ENCODE measurements around the gene SULT1B1.
A peak's percentile ranks its signal among the peaks of the same experiment; 100 is the strongest.

SULT1B1 gene

DNA sequence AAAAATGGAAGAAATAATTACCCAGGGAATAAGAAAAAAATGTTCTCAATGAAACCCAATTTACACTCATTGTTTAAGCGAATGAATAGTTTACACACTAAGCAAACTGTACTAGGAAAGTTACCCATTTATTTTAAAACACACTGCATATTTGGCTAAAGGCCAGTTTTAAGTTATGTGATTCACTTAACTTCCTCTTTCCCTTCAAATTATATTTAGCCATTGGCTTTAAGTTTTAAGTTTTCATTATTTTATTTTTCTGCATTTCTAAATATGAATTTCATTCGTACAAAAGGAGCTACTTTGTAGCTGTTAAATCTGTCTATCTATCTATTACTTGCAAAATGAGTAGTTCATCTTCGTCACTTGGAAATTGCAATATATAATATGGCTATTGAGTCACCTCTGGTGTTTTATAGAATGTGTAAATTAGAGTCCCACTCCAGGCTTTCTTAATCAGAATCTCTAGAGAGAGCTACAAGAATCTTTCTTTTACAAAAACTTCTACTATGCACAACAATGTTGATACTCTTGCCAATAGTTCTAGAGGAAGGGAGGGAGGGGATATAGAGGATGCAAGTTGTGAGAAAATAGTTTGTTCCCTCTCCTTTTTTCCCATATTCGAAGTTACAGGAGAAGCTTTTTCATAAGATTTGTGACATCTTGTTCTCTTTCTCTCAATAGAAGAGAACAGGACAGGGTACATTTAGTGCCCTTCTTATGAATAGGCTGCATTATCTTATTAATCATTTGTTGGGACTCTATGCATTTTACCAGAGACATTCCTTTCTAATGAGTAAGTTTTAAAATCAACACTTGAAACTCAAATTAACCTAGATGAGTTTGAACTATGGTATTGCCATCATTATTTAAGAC is 41.8 kb downstream of the SULT1B1 start:
- no peak overlapping the region for H3K4me3 ChIP-seq (ENCODE audit: low read depth, low read length)
- peak; percentile 7 for DNase-seq (ENCODE audit: low read depth)
- TF ChIP-seq MYC (IDR thresholded peaks at IDR 0.05; ENCODE audit: low read depth, low read length) = no peak
- no peak for TF ChIP-seq CTCF (IDR thresholded peaks at IDR 0.05; ENCODE audit: low read depth, low read length)
- no peak for TF ChIP-seq MAX (IDR thresholded peaks at IDR 0.05; ENCODE audit: low read depth, low read length)
- no peak for TF ChIP-seq POLR2A (IDR thresholded peaks at IDR 0.05; ENCODE audit: extremely low read depth, insufficient read length)

GRCh38 chr4:69717778-69718177 is 42.6 kb downstream of the SULT1B1 start:
- no peak for TF ChIP-seq CTCF (IDR thresholded peaks at IDR 0.05; ENCODE audit: low read depth, low read length)
- no peak for TF ChIP-seq MAX (IDR thresholded peaks at IDR 0.05; ENCODE audit: low read depth, low read length)
- no peak for DNase-seq (ENCODE audit: low read depth)
- H3K4me3 ChIP-seq (ENCODE audit: low read depth, low read length) = no peak overlapping the region

GRCh38 chr4:69716654-69717053 is 43.8 kb downstream of the SULT1B1 start:
- H3K4me3 ChIP-seq (ENCODE audit: low read depth, low read length) = no peak overlapping the region
- TF ChIP-seq POLR2A (IDR thresholded peaks at IDR 0.05; ENCODE audit: extremely low read depth, insufficient read length) = no peak
- TF ChIP-seq CTCF (IDR thresholded peaks at IDR 0.05; ENCODE audit: low read depth, low read length) = no peak
- no peak for TF ChIP-seq MAX (IDR thresholded peaks at IDR 0.05; ENCODE audit: low read depth, low read length)
- TF ChIP-seq MYC (IDR thresholded peaks at IDR 0.05; ENCODE audit: low read depth, low read length) = no peak

GRCh38 chr4:69714086-69714485 is 46.3 kb downstream of the SULT1B1 start:
- no peak overlapping the region for H3K4me3 ChIP-seq (ENCODE audit: low read depth, low read length)
- DNase-seq (ENCODE audit: low read depth) = no peak
- TF ChIP-seq MYC (IDR thresholded peaks at IDR 0.05; ENCODE audit: low read depth, low read length) (no peak), POLR2A (IDR thresholded peaks at IDR 0.05; ENCODE audit: extremely low read depth, insufficient read length) (no peak), MAX (IDR thresholded peaks at IDR 0.05; ENCODE audit: low read depth, low read length) (no peak), CTCF (IDR thresholded peaks at IDR 0.05; ENCODE audit: low read depth, low read length) (no peak)

More at GRCh38 chr4:69716654-69717053, 43.8 kb downstream of the SULT1B1 start:
- DNase-seq (ENCODE audit: low read depth) = no peak

DNA sequence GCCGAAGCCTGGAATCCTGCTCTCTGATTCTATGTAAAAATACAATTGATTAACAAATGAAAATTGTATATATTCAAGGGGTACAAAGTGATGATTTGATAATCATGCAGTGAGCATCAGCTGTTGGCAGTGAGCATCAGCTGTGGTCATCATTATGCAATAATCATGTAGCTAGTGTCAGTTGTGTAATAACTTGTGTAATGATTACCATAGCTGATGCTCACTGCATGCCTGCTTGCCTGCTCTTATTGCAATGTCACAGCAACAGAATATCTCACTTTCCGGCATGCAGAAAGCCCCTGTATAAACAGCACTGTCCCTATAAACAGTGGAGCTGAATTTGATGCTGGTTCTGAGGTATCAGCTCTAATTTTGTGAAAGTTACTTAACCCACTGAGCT is 46.8 kb downstream of the SULT1B1 start:
- peak; percentile 42 for DNase-seq (ENCODE audit: low read depth)
- TF ChIP-seq CTCF (IDR thresholded peaks at IDR 0.05; ENCODE audit: low read depth, low read length) (no peak), MYC (IDR thresholded peaks at IDR 0.05; ENCODE audit: low read depth, low read length) (no peak), MAX (IDR thresholded peaks at IDR 0.05; ENCODE audit: low read depth, low read length) (no peak), POLR2A (IDR thresholded peaks at IDR 0.05; ENCODE audit: extremely low read depth, insufficient read length) (no peak)
- H3K4me3 ChIP-seq (ENCODE audit: low read depth, low read length) = no peak overlapping the region

Data from NB4 (cell line).